GM12878 (cell line): ENCODE data around the gene BICD1. TPM values are rescaled to one million over a fixed set of nuclear protein-coding genes. Genes with fewer than 3 reads are reported as not detected.

Experiments used
- BCLAF1 ChIP-seq: fragments of 450-650 bp; IDR thresholded peaks from 2 replicates; pipeline ENCODE4 v1.6.1; 2017; ENCODE audit warnings: antibody characterized with exemption, mild to moderate bottlenecking, moderate library complexity
- CEBPZ ChIP-seq: fragments of 150-350 bp; IDR thresholded peaks from 2 replicates; pipeline ENCODE4 v1.6.1; 2016; ENCODE audit warnings: low read depth, low read length
- CUX1 ChIP-seq: IDR thresholded peaks from 2 replicates; pipeline ENCODE4 v1.6.1; 2012; ENCODE audit warnings: improper control_type of control experiment, low read depth, low read length; ENCODE audit not compliant: insufficient replicate concordance
- MEF2A ChIP-seq: IDR thresholded peaks from 2 replicates; pipeline ENCODE4 v1.6.1; 2011; ENCODE audit warnings: low read depth, mild to moderate bottlenecking, low read length, moderate library complexity; ENCODE audit not compliant: insufficient read depth
- PBX3 ChIP-seq: IDR thresholded peaks from 2 replicates; pipeline ENCODE4 v1.6.1; 2011; ENCODE audit warnings: mild to moderate bottlenecking, low read depth, low read length, moderate library complexity; ENCODE audit not compliant: insufficient replicate concordance
- PML ChIP-seq: IDR thresholded peaks from 2 replicates; pipeline ENCODE4 v1.6.1; 2012; ENCODE audit warnings: low read length, inconsistent platforms
- RBBP5 ChIP-seq: fragments of 200-600 bp; sonication (generic); conservative IDR thresholded peaks from 2 replicates; pipeline ENCODE4 v1.6.1; 2016
- SMC3 ChIP-seq: IDR thresholded peaks from 2 replicates; pipeline ENCODE4 v1.6.1; 2011; ENCODE audit warnings: low read length, improper control_type of control experiment, borderline replicate concordance
- TBL1XR1 ChIP-seq: IDR thresholded peaks from 2 replicates; pipeline ENCODE4 v1.6.1; 2012; ENCODE audit warnings: low read depth, low read length, improper control_type of control experiment
- ZBTB40 ChIP-seq: fragments of 450-650 bp; IDR thresholded peaks from 2 replicates; pipeline ENCODE4 v1.6.1; 2016; ENCODE audit warnings: mild to moderate bottlenecking, moderate library complexity, borderline replicate concordance
- ZNF217 ChIP-seq: fragments of 450-650 bp; IDR thresholded peaks from 2 replicates; pipeline ENCODE4 v1.6.1; 2017; ENCODE audit warnings: antibody characterized with exemption, mild to moderate bottlenecking
- polyA plus RNA-seq, 11 experiments: library from polyadenylated mRNA; depleted of rRNA in 4 of 11; unstranded in 6 of 11; stranded (reverse) in 5 of 11; fragments of >200 nt; fragmentation: Nextera tagmentation in 4 of 11; fragmentation: Illumina TruSeq in 1 of 11; extraction: Ambion mirVana in 4 of 11; extraction: Trizol in 1 of 11; gene quantifications; 1 replicate in 1 of 11; 2 replicates in 10 of 11; pipeline versions ENCODE4 v1.2.1 to v1.2.3, GENCODE V29; 2011 to 2016; ENCODE audit warnings: inconsistent platforms in 2 of 11, missing spikeins in 2 of 11, low read depth in 1 of 11
- total RNA-seq, 4 experiments: library from RNA; depleted of rRNA in 3 of 4; stranded (reverse); fragments of >200 nt in 3 of 4; fragmentation: Illumina TruSeq in 1 of 4; extraction: Trizol in 1 of 4; gene quantifications; 2 replicates each; pipeline versions ENCODE4 v1.2.1 to v1.2.3, GENCODE V29; 2013 to 2021

The BICD1 gene
- total and polyA plus RNA-seq, 10 of the 15 experiments (the other 5 are each of a cell fraction or from before 2014, with no cell fraction given): 4.7 to 32.5 (median 14.4) TPM

- TF ChIP-seq CEBPZ: no peak
- TF ChIP-seq MEF2A: no peak
- TF ChIP-seq BCLAF1: no peak
- no peak for TF ChIP-seq ZNF217
- no peak for TF ChIP-seq PBX3
- TF ChIP-seq TBL1XR1: no peak
- no peak for TF ChIP-seq CUX1
- no peak for TF ChIP-seq ZBTB40
- no peak for TF ChIP-seq RBBP5
- TF ChIP-seq PML: no peak
- TF ChIP-seq SMC3: no peak
- TF ChIP-seq, all 136 proteins: peak for 0
Observed at GRCh38 chr12:32201976-32202375, 95.3 kb downstream of the BICD1 start (continued).
